HL-60 (cell line): ENCODE data around the gene ARPC1B.
"Not testable (repeated sequence)": the region's sequence is repeated elsewhere in the genome, so short reads cannot be mapped to it uniquely, and the experiment has no call there.

Source experiments
- GABPA ChIP-seq: IDR thresholded peaks from 2 replicates; pipeline ENCODE4 v1.6.1; 2012; ENCODE audit warnings: low read depth
- POLR2AphosphoS5 ChIP-seq: IDR thresholded peaks from 2 replicates; pipeline ENCODE4 v1.6.1; 2012; ENCODE audit warnings: low read depth
- SPI1 ChIP-seq: IDR thresholded peaks from 2 replicates; pipeline ENCODE4 v1.6.1; 2012; ENCODE audit warnings: low read depth, mild to moderate bottlenecking, borderline replicate concordance
- TF ChIP-seq, protein P1 (sequence below): IDR thresholded peaks from one replicate; pipeline ENCODE4 v1.5.1; 2011; ENCODE audit warnings: low read length, control low read depth, inconsistent platforms; ENCODE audit not compliant: insufficient read depth
- TF ChIP-seq, protein P2 (sequence below): IDR thresholded peaks from 2 replicates; pipeline ENCODE4 v1.6.1; 2012; ENCODE audit warnings: low read depth; ENCODE audit not compliant: insufficient replicate concordance

DNA sequence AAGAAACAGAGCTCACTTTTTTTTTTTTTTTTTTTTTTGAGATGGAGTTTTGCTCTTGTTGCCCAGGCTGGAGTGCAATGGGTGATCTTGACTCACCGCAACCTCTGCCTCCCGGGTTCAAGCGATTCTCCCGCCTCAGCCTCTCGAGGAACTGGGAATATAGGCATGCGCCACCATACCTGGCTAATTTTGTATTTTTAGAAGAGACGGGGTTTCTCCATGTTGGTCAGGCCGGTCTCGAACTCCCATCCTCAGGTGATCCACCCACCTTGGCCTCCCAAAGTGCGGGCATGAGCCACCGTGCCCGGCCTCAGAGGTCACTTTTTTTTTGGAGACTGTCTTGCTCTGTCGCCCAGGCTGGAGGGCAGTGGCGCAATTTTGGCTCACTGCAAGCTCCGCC, 16.0 kb upstream of the ARPC1B start:
- TF ChIP-seq, protein P1, sequence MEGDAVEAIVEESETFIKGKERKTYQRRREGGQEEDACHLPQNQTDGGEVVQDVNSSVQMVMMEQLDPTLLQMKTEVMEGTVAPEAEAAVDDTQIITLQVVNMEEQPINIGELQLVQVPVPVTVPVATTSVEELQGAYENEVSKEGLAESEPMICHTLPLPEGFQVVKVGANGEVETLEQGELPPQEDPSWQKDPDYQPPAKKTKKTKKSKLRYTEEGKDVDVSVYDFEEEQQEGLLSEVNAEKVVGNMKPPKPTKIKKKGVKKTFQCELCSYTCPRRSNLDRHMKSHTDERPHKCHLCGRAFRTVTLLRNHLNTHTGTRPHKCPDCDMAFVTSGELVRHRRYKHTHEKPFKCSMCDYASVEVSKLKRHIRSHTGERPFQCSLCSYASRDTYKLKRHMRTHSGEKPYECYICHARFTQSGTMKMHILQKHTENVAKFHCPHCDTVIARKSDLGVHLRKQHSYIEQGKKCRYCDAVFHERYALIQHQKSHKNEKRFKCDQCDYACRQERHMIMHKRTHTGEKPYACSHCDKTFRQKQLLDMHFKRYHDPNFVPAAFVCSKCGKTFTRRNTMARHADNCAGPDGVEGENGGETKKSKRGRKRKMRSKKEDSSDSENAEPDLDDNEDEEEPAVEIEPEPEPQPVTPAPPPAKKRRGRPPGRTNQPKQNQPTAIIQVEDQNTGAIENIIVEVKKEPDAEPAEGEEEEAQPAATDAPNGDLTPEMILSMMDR = not testable (repeated sequence)
- TF ChIP-seq POLR2AphosphoS5, SPI1, GABPA: not testable (repeated sequence)
- TF ChIP-seq, protein P2, sequence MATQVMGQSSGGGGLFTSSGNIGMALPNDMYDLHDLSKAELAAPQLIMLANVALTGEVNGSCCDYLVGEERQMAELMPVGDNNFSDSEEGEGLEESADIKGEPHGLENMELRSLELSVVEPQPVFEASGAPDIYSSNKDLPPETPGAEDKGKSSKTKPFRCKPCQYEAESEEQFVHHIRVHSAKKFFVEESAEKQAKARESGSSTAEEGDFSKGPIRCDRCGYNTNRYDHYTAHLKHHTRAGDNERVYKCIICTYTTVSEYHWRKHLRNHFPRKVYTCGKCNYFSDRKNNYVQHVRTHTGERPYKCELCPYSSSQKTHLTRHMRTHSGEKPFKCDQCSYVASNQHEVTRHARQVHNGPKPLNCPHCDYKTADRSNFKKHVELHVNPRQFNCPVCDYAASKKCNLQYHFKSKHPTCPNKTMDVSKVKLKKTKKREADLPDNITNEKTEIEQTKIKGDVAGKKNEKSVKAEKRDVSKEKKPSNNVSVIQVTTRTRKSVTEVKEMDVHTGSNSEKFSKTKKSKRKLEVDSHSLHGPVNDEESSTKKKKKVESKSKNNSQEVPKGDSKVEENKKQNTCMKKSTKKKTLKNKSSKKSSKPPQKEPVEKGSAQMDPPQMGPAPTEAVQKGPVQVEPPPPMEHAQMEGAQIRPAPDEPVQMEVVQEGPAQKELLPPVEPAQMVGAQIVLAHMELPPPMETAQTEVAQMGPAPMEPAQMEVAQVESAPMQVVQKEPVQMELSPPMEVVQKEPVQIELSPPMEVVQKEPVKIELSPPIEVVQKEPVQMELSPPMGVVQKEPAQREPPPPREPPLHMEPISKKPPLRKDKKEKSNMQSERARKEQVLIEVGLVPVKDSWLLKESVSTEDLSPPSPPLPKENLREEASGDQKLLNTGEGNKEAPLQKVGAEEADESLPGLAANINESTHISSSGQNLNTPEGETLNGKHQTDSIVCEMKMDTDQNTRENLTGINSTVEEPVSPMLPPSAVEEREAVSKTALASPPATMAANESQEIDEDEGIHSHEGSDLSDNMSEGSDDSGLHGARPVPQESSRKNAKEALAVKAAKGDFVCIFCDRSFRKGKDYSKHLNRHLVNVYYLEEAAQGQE = not testable (repeated sequence)
